Endothelial cell of umbilical vein (primary cell): ENCODE data around the gene PI4K2B.
"Not testable (repeated sequence)": the region's sequence is repeated elsewhere in the genome, so short reads cannot be mapped to it uniquely, and the experiment has no call there.

Experiments
- CTCF ChIP-seq, 2 donors: IDR thresholded peaks; 1 replicate in 1 of 2; 2 replicates in 1 of 2; pipeline ENCODE4 v1.5.1; 2011; ENCODE audit warnings: low read length in 2 of 2, mild to moderate bottlenecking in 2 of 2, moderate library complexity in 2 of 2, control low read depth in 1 of 2, inconsistent platforms in 1 of 2, low read depth in 1 of 2; ENCODE audit not compliant: insufficient read depth in 1 of 2; ENCODE audit errors: extremely low read depth in 1 of 2
- EZH2 ChIP-seq: IDR thresholded peaks from 2 replicates; pipeline ENCODE4 v1.6.1; 2012; ENCODE audit warnings: borderline replicate concordance, low read depth, mild to moderate bottlenecking, moderate library complexity, low read length, inconsistent platforms; ENCODE audit not compliant: severe bottlenecking
- FOS ChIP-seq: IDR thresholded peaks from 2 replicates; pipeline ENCODE4 v1.6.1; 2011; ENCODE audit warnings: mild to moderate bottlenecking, low read length, moderate library complexity, borderline replicate concordance; ENCODE audit not compliant: insufficient read depth
- GATA2 ChIP-seq: IDR thresholded peaks from 2 replicates; pipeline ENCODE4 v1.7.0; 2011; ENCODE audit warnings: low read depth, mild to moderate bottlenecking, moderate library complexity, mixed read lengths, low read length; ENCODE audit not compliant: insufficient read length, insufficient read depth
- MAX ChIP-seq: IDR thresholded peaks from 2 replicates; pipeline ENCODE4 v1.6.1; 2011; ENCODE audit not compliant: insufficient read depth, insufficient read length
- POLR2A ChIP-seq: IDR thresholded peaks from 2 replicates; pipeline ENCODE4 v1.6.1; 2012; ENCODE audit warnings: low read depth, mild to moderate bottlenecking, control low read depth, low read length
- POLR2AphosphoS5 ChIP-seq: IDR thresholded peaks from 2 replicates; pipeline ENCODE4 v1.6.1; 2012; ENCODE audit warnings: low read depth, mild to moderate bottlenecking, control low read depth, low read length, moderate library complexity; ENCODE audit not compliant: insufficient read depth

- TF ChIP-seq CTCF (IDR thresholded peaks at IDR 0.05; ENCODE audit: extremely low read depth in 1 of 2, insufficient read depth in 1 of 2, low read depth in 1 of 2, low read length in 2 of 2); POLR2A; MAX; EZH2; GATA2; POLR2AphosphoS5; FOS: not testable (repeated sequence)
These were observed 6.9 kb downstream of the PI4K2B start for GRCh38 chr4:25240754-25241210.
